Measurements from ENCODE around the gene DMD. TPM values are rescaled to one million over a fixed set of nuclear protein-coding genes. Genes with fewer than 3 reads are reported as not detected.

DMD gene
- total and polyA plus RNA-seq, 4 experiments from 2014 or later = 0.18 to 0.55 (median 0.19) TPM; not detected in 1

- Histone ChIP-seq H3K4me1 (ENCODE audit: insufficient read depth, low read length) (no peaks in the 10 kb centered on the region), H3K36me3 (ENCODE audit: insufficient read depth, low read length) (no peaks in the 10 kb centered on the region), H3K9me3 (ENCODE audit: control insufficient read depth in 1 of 2, low read length in 2 of 2) (no peaks in the 10 kb centered on the region), H3K27ac (ENCODE audit: low read depth, low read length) (no peak overlapping the region), H3K27me3 (ENCODE audit: insufficient read depth, low read length) (no peaks in the 10 kb centered on the region), H3K4me3 (ENCODE audit: low read length in 2 of 2) (no peak overlapping the region)
- ChIA-PET POLR2A (ENCODE audit: partially characterized antibody) (no interaction called here), CTCF (ENCODE audit: partially characterized antibody) (no interaction called here)
- Mint-ChIP-seq H3K27me3 (no peaks in the 10 kb centered on the region), H3K9me3 (peaks cover 0 to 3% (median 0%) of the 10 kb centered on the region in 8 donors), H3K4me3 (no peak overlapping the region), H3K27ac (no peak overlapping the region), H3K36me3 (no peaks in the 10 kb centered on the region), H3K4me1 (no peaks in the 10 kb centered on the region)
- intact Hi-C loops (cut with micrococcal nuclease) = no loop called here
- no peak for DNase-seq
These were observed 1663.9 kb downstream of the DMD start for GRCh38 chrX:31547416-31547815.

GRCh38 chrX:31546126-31546525 is 1665.2 kb downstream of the DMD start:
- no peaks in the 10 kb centered on the region for H3K4me1 Mint-ChIP-seq
- intact Hi-C loops (cut with micrococcal nuclease) = no loop called here
- ChIA-PET POLR2A (ENCODE audit: partially characterized antibody) (no interaction called here), CTCF (ENCODE audit: partially characterized antibody) (no interaction called here)
- H3K27me3 Mint-ChIP-seq = no peaks in the 10 kb centered on the region
- no peaks in the 10 kb centered on the region for H3K27me3 ChIP-seq (ENCODE audit: insufficient read depth, low read length)
- H3K4me3 Mint-ChIP-seq = no peak overlapping the region
- H3K4me1 ChIP-seq (ENCODE audit: insufficient read depth, low read length) = no peaks in the 10 kb centered on the region
- no peak for DNase-seq
- H3K27ac ChIP-seq (ENCODE audit: low read depth, low read length) = no peak overlapping the region
- no peak overlapping the region for H3K4me3 ChIP-seq (ENCODE audit: low read length in 2 of 2)
- H3K36me3 ChIP-seq (ENCODE audit: insufficient read depth, low read length) = no peaks in the 10 kb centered on the region
- H3K27ac Mint-ChIP-seq = no peak overlapping the region
- H3K9me3 ChIP-seq (ENCODE audit: control insufficient read depth in 1 of 2, low read length in 2 of 2) = no peaks in the 10 kb centered on the region
- peaks cover 0 to 3% (median 0%) of the 10 kb centered on the region in 8 donors for H3K9me3 Mint-ChIP-seq
- no peaks in the 10 kb centered on the region for H3K36me3 Mint-ChIP-seq

GRCh38 chrX:31545726-31546125 is 1665.6 kb downstream of the DMD start:
- Mint-ChIP-seq H3K9me3 (peaks cover 0 to 3% (median 0%) of the 10 kb centered on the region in 8 donors), H3K27me3 (no peaks in the 10 kb centered on the region), H3K4me3 (no peak overlapping the region), H3K27ac (no peak overlapping the region), H3K4me1 (no peaks in the 10 kb centered on the region), H3K36me3 (no peaks in the 10 kb centered on the region)
- DNase-seq = no peak
- Histone ChIP-seq H3K36me3 (ENCODE audit: insufficient read depth, low read length) (no peaks in the 10 kb centered on the region), H3K9me3 (ENCODE audit: control insufficient read depth in 1 of 2, low read length in 2 of 2) (no peaks in the 10 kb centered on the region), H3K27ac (ENCODE audit: low read depth, low read length) (no peak overlapping the region), H3K4me1 (ENCODE audit: insufficient read depth, low read length) (no peaks in the 10 kb centered on the region), H3K27me3 (ENCODE audit: insufficient read depth, low read length) (no peaks in the 10 kb centered on the region), H3K4me3 (ENCODE audit: low read length in 2 of 2) (no peak overlapping the region)
- intact Hi-C loops (cut with micrococcal nuclease) = no loop called here
- CTCF ChIA-PET (ENCODE audit: partially characterized antibody) = no interaction called here
- POLR2A ChIA-PET (ENCODE audit: partially characterized antibody) = no interaction called here

GRCh38 chrX:31545191-31545590 is 1666.2 kb downstream of the DMD start:
- DNase-seq = no peak
- Mint-ChIP-seq H3K4me1 (no peaks in the 10 kb centered on the region), H3K4me3 (no peak overlapping the region), H3K9me3 (peaks cover 0 to 3% (median 0%) of the 10 kb centered on the region in 8 donors), H3K27ac (no peak overlapping the region), H3K27me3 (no peaks in the 10 kb centered on the region), H3K36me3 (no peaks in the 10 kb centered on the region)
- Histone ChIP-seq H3K4me3 (ENCODE audit: low read length in 2 of 2) (no peak overlapping the region), H3K9me3 (ENCODE audit: control insufficient read depth in 1 of 2, low read length in 2 of 2) (no peaks in the 10 kb centered on the region), H3K36me3 (ENCODE audit: insufficient read depth, low read length) (no peaks in the 10 kb centered on the region), H3K27ac (ENCODE audit: low read depth, low read length) (no peak overlapping the region), H3K4me1 (ENCODE audit: insufficient read depth, low read length) (no peaks in the 10 kb centered on the region), H3K27me3 (ENCODE audit: insufficient read depth, low read length) (no peaks in the 10 kb centered on the region)
- intact Hi-C loops (cut with micrococcal nuclease) = no loop called here
- ChIA-PET POLR2A (ENCODE audit: partially characterized antibody) (no interaction called here), CTCF (ENCODE audit: partially characterized antibody) (no interaction called here)

- H3K4me3 Mint-ChIP-seq = no peak overlapping the region
- POLR2A ChIA-PET (ENCODE audit: partially characterized antibody) = no interaction called here
- H3K4me3 ChIP-seq (ENCODE audit: low read length in 2 of 2) = no peak overlapping the region
- H3K27ac Mint-ChIP-seq = no peak overlapping the region
- intact Hi-C loops (cut with micrococcal nuclease) = no loop called here
- H3K4me1 Mint-ChIP-seq = no peaks in the 10 kb centered on the region
- no peak for DNase-seq
- no peaks in the 10 kb centered on the region for H3K4me1 ChIP-seq (ENCODE audit: insufficient read depth, low read length)
- no peak overlapping the region for H3K27ac ChIP-seq (ENCODE audit: low read depth, low read length)
- H3K36me3 Mint-ChIP-seq = no peaks in the 10 kb centered on the region
- H3K36me3 ChIP-seq (ENCODE audit: insufficient read depth, low read length) = no peaks in the 10 kb centered on the region
- no peaks in the 10 kb centered on the region for H3K27me3 ChIP-seq (ENCODE audit: insufficient read depth, low read length)
- H3K27me3 Mint-ChIP-seq = no peaks in the 10 kb centered on the region
- CTCF ChIA-PET (ENCODE audit: partially characterized antibody) = no interaction called here
- peaks cover 0 to 3% (median 0%) of the 10 kb centered on the region in 8 donors for H3K9me3 Mint-ChIP-seq
- H3K9me3 ChIP-seq (ENCODE audit: control insufficient read depth in 1 of 2, low read length in 2 of 2) = no peaks in the 10 kb centered on the region
These were observed 1667.7 kb downstream of the DMD start for GRCh38 chrX:31543634-31544033.

GRCh38 chrX:31542566-31542965 is 1668.8 kb downstream of the DMD start:
- no peak overlapping the region for H3K27ac Mint-ChIP-seq
- H3K27ac ChIP-seq (ENCODE audit: low read depth, low read length) = no peak overlapping the region
- no peak overlapping the region for H3K4me3 ChIP-seq (ENCODE audit: low read length in 2 of 2)
- H3K4me1 Mint-ChIP-seq = no peaks in the 10 kb centered on the region
- ChIA-PET CTCF (ENCODE audit: partially characterized antibody) (no interaction called here), POLR2A (ENCODE audit: partially characterized antibody) (no interaction called here)
- H3K27me3 Mint-ChIP-seq = no peaks in the 10 kb centered on the region
- DNase-seq = no peak
- no peaks in the 10 kb centered on the region for H3K36me3 ChIP-seq (ENCODE audit: insufficient read depth, low read length)
- peaks cover 0 to 3% (median 0%) of the 10 kb centered on the region in 8 donors for H3K9me3 Mint-ChIP-seq
- H3K4me1 ChIP-seq (ENCODE audit: insufficient read depth, low read length) = no peaks in the 10 kb centered on the region
- intact Hi-C loops (cut with micrococcal nuclease) = no loop called here
- H3K36me3 Mint-ChIP-seq = no peaks in the 10 kb centered on the region
- no peaks in the 10 kb centered on the region for H3K27me3 ChIP-seq (ENCODE audit: insufficient read depth, low read length)
- no peaks in the 10 kb centered on the region for H3K9me3 ChIP-seq (ENCODE audit: control insufficient read depth in 1 of 2, low read length in 2 of 2)
- H3K4me3 Mint-ChIP-seq = no peak overlapping the region

GRCh38 chrX:31540313-31540712 is 1671.0 kb downstream of the DMD start:
- H3K9me3 ChIP-seq (ENCODE audit: control insufficient read depth in 1 of 2, low read length in 2 of 2) = no peaks in the 10 kb centered on the region
- no peaks in the 10 kb centered on the region for H3K27me3 Mint-ChIP-seq
- DNase-seq = no peak
- no peaks in the 10 kb centered on the region for H3K4me1 Mint-ChIP-seq
- CTCF ChIA-PET (ENCODE audit: partially characterized antibody) = no interaction called here
- peaks cover 0 to 6% (median 0%) of the 10 kb centered on the region in 8 donors for H3K9me3 Mint-ChIP-seq
- no peaks in the 10 kb centered on the region for H3K27me3 ChIP-seq (ENCODE audit: insufficient read depth, low read length)
- intact Hi-C loops (cut with micrococcal nuclease) = no loop called here
- no peaks in the 10 kb centered on the region for H3K36me3 ChIP-seq (ENCODE audit: insufficient read depth, low read length)
- no peak overlapping the region for H3K27ac Mint-ChIP-seq
- H3K27ac ChIP-seq (ENCODE audit: low read depth, low read length) = no peak overlapping the region
- no peaks in the 10 kb centered on the region for H3K4me1 ChIP-seq (ENCODE audit: insufficient read depth, low read length)
- H3K36me3 Mint-ChIP-seq = no peaks in the 10 kb centered on the region
- H3K4me3 ChIP-seq (ENCODE audit: low read length in 2 of 2) = no peak overlapping the region
- no peak overlapping the region for H3K4me3 Mint-ChIP-seq
- POLR2A ChIA-PET (ENCODE audit: partially characterized antibody) = no interaction called here

GRCh38 chrX:31527455-31528126 is 1683.8 kb downstream of the DMD start:
- POLR2A ChIA-PET (ENCODE audit: partially characterized antibody) = no interaction called here
- no peak for DNase-seq
- CTCF ChIA-PET (ENCODE audit: partially characterized antibody) = no interaction called here
- H3K9me3 ChIP-seq (ENCODE audit: control insufficient read depth in 1 of 2, low read length in 2 of 2) = no peaks in the 10 kb centered on the region
- H3K36me3 ChIP-seq (ENCODE audit: insufficient read depth, low read length) = no peaks in the 10 kb centered on the region
- no peaks in the 10 kb centered on the region for H3K4me1 Mint-ChIP-seq
- H3K9me3 Mint-ChIP-seq = peaks cover 0 to 6% (median 0%) of the 10 kb centered on the region in 8 donors
- no peaks in the 10 kb centered on the region for H3K36me3 Mint-ChIP-seq
- intact Hi-C loops (cut with micrococcal nuclease) = no loop called here
- H3K4me1 ChIP-seq (ENCODE audit: insufficient read depth, low read length) = no peaks in the 10 kb centered on the region
- no peak overlapping the region for H3K4me3 Mint-ChIP-seq
- H3K27me3 Mint-ChIP-seq = no peaks in the 10 kb centered on the region
- H3K27ac ChIP-seq (ENCODE audit: low read depth, low read length) = no peak overlapping the region
- no peaks in the 10 kb centered on the region for H3K27me3 ChIP-seq (ENCODE audit: insufficient read depth, low read length)
- no peak overlapping the region for H3K27ac Mint-ChIP-seq
- no peak overlapping the region for H3K4me3 ChIP-seq (ENCODE audit: low read length in 2 of 2)
